CD14-positive monocyte (primary cell): ENCODE data around the gene MAD1L1. TPM values are rescaled to one million over a fixed set of nuclear protein-coding genes. Genes with fewer than 3 reads are reported as not detected.

ENCODE experiments used
- DNase-seq, 3 donors: peaks; one replicate each; pipeline ENCODE4 v3.0.0-alpha.2; 2011 to 2022
- H2AFZ ChIP-seq: 2 replicates; pipeline ENCODE4 v1.6.0; 2012; ENCODE audit warnings: mild to moderate bottlenecking, low read depth, low read length, inconsistent platforms; ENCODE audit not compliant: insufficient read depth, poor library complexity, severe bottlenecking
- H3K27ac ChIP-seq, 2 donors: 1 replicate in 1 of 2; 2 replicates in 1 of 2; pipeline ENCODE4 v1.5.1; 2012 to 2013; ENCODE audit warnings: low read length in 2 of 2, control low read depth in 1 of 2, inconsistent platforms in 1 of 2, low read depth in 1 of 2, mild to moderate bottlenecking in 1 of 2
- H3K27me3 ChIP-seq, 2 donors: one replicate each; pipeline versions ENCODE4 v1.6.0 to v1.6.1; 2011 to 2013; ENCODE audit warnings: low read length in 2 of 2; ENCODE audit not compliant: control insufficient read depth in 2 of 2, insufficient read depth in 2 of 2
- H3K36me3 ChIP-seq, 2 donors: replicated peaks in 1 of 2; 1 replicate in 1 of 2; 2 replicates in 1 of 2; pipeline versions ENCODE4 v1.5.1 to v1.6.1; 2012 to 2013; ENCODE audit warnings: low read length in 2 of 2, control low read depth in 1 of 2, inconsistent platforms in 1 of 2, mild to moderate bottlenecking in 1 of 2; ENCODE audit not compliant: insufficient read depth in 2 of 2, control insufficient read depth in 1 of 2
- H3K4me1 ChIP-seq, 2 donors: 1 replicate in 1 of 2; 2 replicates in 1 of 2; pipeline versions ENCODE4 v1.5.1 to v1.6.1; 2012 to 2013; ENCODE audit warnings: low read length in 2 of 2, control low read depth in 1 of 2, inconsistent platforms in 1 of 2, mild to moderate bottlenecking in 1 of 2, moderate library complexity in 1 of 2; ENCODE audit not compliant: insufficient read depth in 2 of 2, control insufficient read depth in 1 of 2
- H3K4me2 ChIP-seq: replicated peaks from 2 replicates; pipeline ENCODE3; 2012; ENCODE audit warnings: low read length, moderate library complexity, mild to moderate bottlenecking; ENCODE audit not compliant: poor library complexity, severe bottlenecking; ENCODE audit errors: extremely low read depth
- H3K4me3 ChIP-seq, 3 experiments: fragments of 200-600 bp in 1 of 3; sonication (generic) in 1 of 3; replicated peaks in 1 of 3; 1 replicate in 2 of 3; 2 replicates in 1 of 3; pipeline ENCODE4 v1.5.1; 2011 to 2013; ENCODE audit warnings: low read length in 3 of 3, mild to moderate bottlenecking in 3 of 3, control low read depth in 2 of 3, low read depth in 2 of 3, inconsistent platforms in 1 of 3, moderate library complexity in 1 of 3
- H3K79me2 ChIP-seq: 2 replicates; pipeline ENCODE4 v1.6.0; 2012; ENCODE audit warnings: mild to moderate bottlenecking, control low read depth, inconsistent platforms, low read length, moderate library complexity; ENCODE audit not compliant: insufficient read depth
- H3K9ac ChIP-seq: 2 replicates; pipeline ENCODE4 v1.6.0; 2017; ENCODE audit warnings: low read length, mild to moderate bottlenecking; ENCODE audit not compliant: insufficient read depth, poor library complexity, severe bottlenecking
- H3K9me3 ChIP-seq, 2 donors: replicated peaks in 1 of 2; 1 replicate in 1 of 2; 2 replicates in 1 of 2; pipeline versions ENCODE4 v1.5.1 to v1.6.1; 2012 to 2013; ENCODE audit warnings: low read length in 2 of 2, control low read depth in 1 of 2; ENCODE audit not compliant: control insufficient read depth in 1 of 2, insufficient read depth in 1 of 2
- H4K20me1 ChIP-seq: 2 replicates; pipeline ENCODE4 v1.6.0; 2012; ENCODE audit warnings: mild to moderate bottlenecking, low read length, control low read depth, moderate library complexity; ENCODE audit not compliant: insufficient read depth
- H3K27ac Mint-ChIP-seq, 7 donors: one replicate each; pipeline ENCODE4 v1.8.0; 2020; ENCODE audit warnings: mild to moderate bottlenecking in 7 of 7, mixed read lengths in 7 of 7, moderate library complexity in 6 of 7, inconsistent platforms in 2 of 7
- H3K27me3 Mint-ChIP-seq, 3 donors: one replicate each; pipeline ENCODE4 v1.8.0; 2021 to 2022; ENCODE audit warnings: low read depth in 3 of 3, mild to moderate bottlenecking in 3 of 3, mixed read lengths in 3 of 3, moderate library complexity in 3 of 3, inconsistent platforms in 1 of 3
- H3K36me3 Mint-ChIP-seq, 2 donors: one replicate each; pipeline ENCODE4 v1.8.0; 2020; ENCODE audit warnings: mixed read lengths in 2 of 2, inconsistent platforms in 1 of 2, mild to moderate bottlenecking in 1 of 2
- H3K4me1 Mint-ChIP-seq: one replicate; pipeline ENCODE4 v1.8.0; 2020; ENCODE audit warnings: mild to moderate bottlenecking, mixed read lengths
- H3K4me3 Mint-ChIP-seq, 2 donors: one replicate each; pipeline ENCODE4 v1.8.0; 2020; ENCODE audit warnings: mild to moderate bottlenecking in 2 of 2, mixed read lengths in 2 of 2, moderate library complexity in 1 of 2
- H3K9me3 Mint-ChIP-seq, 7 donors: one replicate each; pipeline ENCODE4 v1.8.0; 2020 to 2022; ENCODE audit warnings: mixed read lengths in 7 of 7, mild to moderate bottlenecking in 6 of 7, moderate library complexity in 6 of 7, inconsistent platforms in 2 of 7
- WGBS: methylation state at CpG from one replicate; pipeline ENCODE4 v1.1.5; 2013; ENCODE audit warnings: missing lambda C conversion rate; ENCODE audit not compliant: insufficient coverage; 5-methylcytosine and 5-hydroxymethylcytosine counted together
- intact Hi-C, 2 donors: fragments of 100-400 bp; cut with micrococcal nuclease; formaldehyde crosslinking; loops; one replicate each; pipeline versions ENCODE4 v1.15.0 to v1.15.1; 2023
- polyA plus RNA-seq, 3 donors: library from polyadenylated mRNA; depleted of rRNA in 1 of 3; unstranded in 2 of 3; stranded (reverse) in 1 of 3; fragments of 300-500 nt in 2 of 3; fragments of >200 nt in 1 of 3; fragmentation: Illumina TruSeq in 2 of 3; gene quantifications; 1 replicate in 2 of 3; 2 replicates in 1 of 3; pipeline ENCODE4 v1.2.3, GENCODE V29; 2012 to 2021
- TF ChIP-seq, protein P1 (sequence below): fragments of 200-600 bp; IDR thresholded peaks from one replicate; pipeline ENCODE4 v1.8.0; 2022; ENCODE audit warnings: antibody characterized with exemption, mild to moderate bottlenecking

The MAD1L1 gene
- polyA plus RNA-seq, 3 donors, result 22.0 to 39.4 (median 33.2) TPM

DNA sequence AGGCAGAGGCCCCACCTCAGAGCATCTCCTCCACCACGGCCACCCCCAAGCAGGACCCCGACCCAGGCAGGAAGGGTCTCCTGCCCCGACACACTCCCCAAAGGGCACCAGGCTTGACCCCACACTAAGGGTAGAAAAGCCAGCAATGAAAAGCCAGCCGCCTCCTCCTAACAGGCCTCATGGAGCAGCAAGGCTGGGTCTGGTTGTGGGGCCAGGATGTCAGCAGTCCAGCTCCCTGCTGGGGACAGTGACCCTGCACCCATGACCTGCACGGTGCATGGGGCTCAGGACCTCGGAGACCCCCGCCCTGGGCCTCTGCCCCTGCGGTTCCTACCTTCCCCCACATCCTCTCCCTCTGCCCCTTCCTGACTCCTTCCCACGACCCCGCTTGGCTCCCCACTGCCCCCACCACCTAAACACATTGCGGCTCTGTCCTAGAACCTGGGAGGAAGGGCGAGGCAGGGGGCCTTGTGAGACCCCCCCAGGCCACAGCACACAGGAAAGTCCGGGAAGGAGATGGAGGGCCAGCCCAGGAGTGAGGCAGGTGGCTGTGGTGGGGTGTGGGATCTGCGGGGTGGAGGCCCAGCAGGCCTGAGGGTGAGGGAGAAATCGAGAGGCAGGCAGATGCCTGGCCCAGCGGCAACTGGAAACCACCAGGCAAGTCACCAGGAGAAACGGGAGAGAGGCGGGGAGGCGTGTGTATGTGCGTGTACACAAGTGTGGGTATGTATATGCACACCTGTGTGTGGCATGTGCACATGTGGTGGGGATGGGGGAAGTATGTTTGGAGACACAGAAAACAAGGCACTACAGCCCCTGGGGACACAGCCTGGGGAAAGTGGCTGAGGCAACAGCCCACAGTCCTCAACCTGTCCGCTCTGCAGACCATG lies 229.9 kb downstream of the MAD1L1 start:
- Histone ChIP-seq H3K4me1 (no peaks in the 10 kb centered on the region), H3K4me2 (no peak overlapping the region), H3K9me3 (no peaks in the 10 kb centered on the region), H3K27ac (no peak overlapping the region), H3K79me2 (no peaks in the 10 kb centered on the region), H3K4me3 (no peak overlapping the region), H2AFZ (no peak overlapping the region), H4K20me1 (no peaks in the 10 kb centered on the region), H3K36me3 (peaks cover 9 to 11% of the 10 kb centered on the region in 2 donors), H3K27me3 (no peaks in the 10 kb centered on the region), H3K9ac (no peak overlapping the region)
- DNase-seq, result no peak
- TF ChIP-seq, protein P1, sequence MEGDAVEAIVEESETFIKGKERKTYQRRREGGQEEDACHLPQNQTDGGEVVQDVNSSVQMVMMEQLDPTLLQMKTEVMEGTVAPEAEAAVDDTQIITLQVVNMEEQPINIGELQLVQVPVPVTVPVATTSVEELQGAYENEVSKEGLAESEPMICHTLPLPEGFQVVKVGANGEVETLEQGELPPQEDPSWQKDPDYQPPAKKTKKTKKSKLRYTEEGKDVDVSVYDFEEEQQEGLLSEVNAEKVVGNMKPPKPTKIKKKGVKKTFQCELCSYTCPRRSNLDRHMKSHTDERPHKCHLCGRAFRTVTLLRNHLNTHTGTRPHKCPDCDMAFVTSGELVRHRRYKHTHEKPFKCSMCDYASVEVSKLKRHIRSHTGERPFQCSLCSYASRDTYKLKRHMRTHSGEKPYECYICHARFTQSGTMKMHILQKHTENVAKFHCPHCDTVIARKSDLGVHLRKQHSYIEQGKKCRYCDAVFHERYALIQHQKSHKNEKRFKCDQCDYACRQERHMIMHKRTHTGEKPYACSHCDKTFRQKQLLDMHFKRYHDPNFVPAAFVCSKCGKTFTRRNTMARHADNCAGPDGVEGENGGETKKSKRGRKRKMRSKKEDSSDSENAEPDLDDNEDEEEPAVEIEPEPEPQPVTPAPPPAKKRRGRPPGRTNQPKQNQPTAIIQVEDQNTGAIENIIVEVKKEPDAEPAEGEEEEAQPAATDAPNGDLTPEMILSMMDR, result no peak
- H3K9me3 Mint-ChIP-seq, result peaks cover 0 to 2% (median 0%) of the 10 kb centered on the region in 7 donors
- intact Hi-C loops, result no loop called here
- H3K4me1 Mint-ChIP-seq, result no peaks in the 10 kb centered on the region
- 90% methylated on average over 14 of the region's 21 CpGs for WGBS
- H3K27me3 Mint-ChIP-seq, result no peaks in the 10 kb centered on the region
- peak overlapping the region in 4 of 7 donors; percentile 10 to 68 (median 21) for H3K27ac Mint-ChIP-seq
- H3K36me3 Mint-ChIP-seq, result peaks cover 16 to 38% of the 10 kb centered on the region in 2 donors
- no peak overlapping the region for H3K4me3 Mint-ChIP-seq

DNA sequence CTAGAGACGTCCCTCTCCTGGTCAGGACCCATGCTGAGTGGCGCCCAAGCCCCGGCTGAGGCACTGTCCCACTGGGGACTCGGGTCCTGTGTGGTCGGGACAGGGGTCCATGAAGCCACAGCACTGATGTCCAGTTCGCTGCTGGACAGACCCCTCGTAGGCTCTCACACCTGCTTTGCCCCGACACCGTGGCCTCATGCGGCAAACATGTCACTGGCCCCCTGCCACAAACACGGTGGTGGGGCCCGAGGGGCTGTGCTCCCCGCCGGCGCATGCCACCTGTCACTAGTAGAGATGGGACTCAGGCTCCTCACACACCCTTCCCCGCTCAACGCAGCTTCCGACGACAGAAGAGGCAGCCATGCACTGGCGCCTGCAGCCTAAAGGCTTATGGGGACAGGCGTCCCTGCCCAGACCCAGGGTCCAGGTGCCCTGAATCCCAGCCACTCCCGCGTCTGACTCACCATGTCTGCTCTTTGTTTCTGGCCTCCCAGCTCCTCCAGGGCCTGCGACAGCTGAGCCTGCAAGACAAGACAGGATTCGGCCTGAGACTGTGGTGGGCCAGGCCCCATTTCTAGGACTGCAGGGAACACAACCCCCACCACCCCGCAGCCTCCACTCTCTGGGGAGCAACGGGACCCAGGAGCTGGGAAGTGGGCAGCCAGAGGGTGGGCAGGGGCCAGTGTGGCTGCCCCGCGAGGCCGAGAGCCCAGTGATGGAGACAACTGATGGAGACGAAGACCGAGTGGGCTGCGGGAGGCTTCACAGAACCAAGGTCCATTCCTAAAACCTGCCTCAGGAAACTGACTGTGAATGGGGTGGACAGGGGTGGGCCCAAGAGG lies 230.9 kb downstream of the MAD1L1 start:
- H3K9ac ChIP-seq, result no peak overlapping the region
- H3K9me3 ChIP-seq, result no peaks in the 10 kb centered on the region
- H2AFZ ChIP-seq, result no peak overlapping the region
- peaks cover 9 to 11% of the 10 kb centered on the region in 2 donors for H3K36me3 ChIP-seq
- intact Hi-C loops, result no loop called here
- TF ChIP-seq, protein P1, result no peak
- H3K79me2 ChIP-seq, result no peaks in the 10 kb centered on the region
- Mint-ChIP-seq H3K27me3 (no peaks in the 10 kb centered on the region), H3K4me1 (no peaks in the 10 kb centered on the region), H3K4me3 (no peak overlapping the region), H3K27ac (peak overlapping the region in 3 of 7 donors; percentile 10 to 30 (median 22)), H3K36me3 (peaks cover 14 to 37% of the 10 kb centered on the region in 2 donors), H3K9me3 (peaks cover 0 to 2% (median 0%) of the 10 kb centered on the region in 7 donors)
- no peaks in the 10 kb centered on the region for H3K27me3 ChIP-seq
- H4K20me1 ChIP-seq, result no peaks in the 10 kb centered on the region
- H3K4me2 ChIP-seq, result no peak overlapping the region
- DNase-seq, result no peak
- H3K4me3 ChIP-seq, result no peak overlapping the region
- no peak overlapping the region for H3K27ac ChIP-seq
- WGBS, result 98% methylated on average over 32 of the region's 33 CpGs
- H3K4me1 ChIP-seq, result no peaks in the 10 kb centered on the region
